Uterus (tissue), 4 donors: ENCODE measurements around the gene CCDC50. TPM values are rescaled to one million over a fixed set of nuclear protein-coding genes. Genes with fewer than 3 reads are reported as not detected.

Source experiments
- DNase-seq, 2 donors: peaks; one replicate each; pipeline ENCODE4 v3.0.0-alpha.2; 2019 to 2020
- H3K27ac ChIP-seq, 2 donors: fragments of 200-600 bp; sonication (generic); 1 replicate in 1 of 2; 2 replicates in 1 of 2; pipeline ENCODE4 v1.5.1; 2016 to 2018
- H3K27me3 ChIP-seq, 2 donors: fragments of 200-600 bp; sonication (generic); one replicate each; pipeline ENCODE4 v1.5.1; 2018 to 2019; ENCODE audit warnings: control low read depth in 1 of 2
- H3K36me3 ChIP-seq, 2 donors: fragments of 200-600 bp; sonication (generic); one replicate each; pipeline ENCODE4 v1.5.1; 2019; ENCODE audit warnings: control low read depth in 1 of 2
- H3K4me1 ChIP-seq, 2 donors: fragments of 200-600 bp; sonication (generic); one replicate each; pipeline ENCODE4 v1.5.1; 2018 to 2019; ENCODE audit warnings: control low read depth in 1 of 2
- H3K4me3 ChIP-seq, 2 donors: fragments of 200-600 bp; sonication (generic); 1 replicate in 1 of 2; 2 replicates in 1 of 2; pipeline ENCODE4 v1.5.1; 2018 to 2019; ENCODE audit warnings: mild to moderate bottlenecking in 1 of 2
- H3K9me3 ChIP-seq, 2 donors: fragments of 200-600 bp; sonication (generic); one replicate each; pipeline ENCODE4 v1.5.1; 2019; ENCODE audit warnings: control low read depth in 1 of 2
- CTCF ChIP-seq, 4 experiments: fragments of 200-600 bp in 2 of 4; fragments of 450-650 bp in 2 of 4; sonication (generic) in 2 of 4; IDR thresholded peaks; one replicate each; pipeline ENCODE4 v1.5.1; 2016 to 2019; ENCODE audit warnings: antibody characterized with exemption in 4 of 4, mild to moderate bottlenecking in 2 of 4, moderate library complexity in 1 of 4
- POLR2A ChIP-seq, 2 donors: fragments of 450-650 bp; IDR thresholded peaks; one replicate each; pipeline ENCODE4 v1.6.1; 2016; ENCODE audit warnings: antibody characterized with exemption in 2 of 2, mild to moderate bottlenecking in 1 of 2, moderate library complexity in 1 of 2
- intact Hi-C: fragments of 100-400 bp; cut with DNase I; formaldehyde crosslinking; loops from one replicate; pipeline ENCODE4 v1.15.1; 2023; ENCODE audit warnings: low total_unique reads
- total RNA-seq, 4 donors: library from RNA; depleted of rRNA in 3 of 4; stranded (reverse); fragments of >200 nt in 3 of 4; gene quantifications; one replicate each; pipeline versions ENCODE4 v1.1.0 to v1.2.4, GENCODE V29; 2014 to 2023
- donor health status: DM: yes; HTN: yes; CAD: no.

The CCDC50 gene
- total RNA-seq, 4 donors from 2014 or later, result 68.4 to 342 (median 96.1) TPM

- intact Hi-C loops, result no loop called here
- Histone ChIP-seq H3K4me1 (no peaks in the 10 kb centered on the region), H3K27ac (no peak overlapping the region), H3K9me3 (no peaks in the 10 kb centered on the region), H3K27me3 (no peaks in the 10 kb centered on the region), H3K4me3 (no peak overlapping the region), H3K36me3 (no peaks in the 10 kb centered on the region)
- TF ChIP-seq CTCF (IDR thresholded peaks at IDR 0.05) (no peak), POLR2A (IDR thresholded peaks at IDR 0.05) (no peak)
- no peak for DNase-seq
These were observed 104.8 kb downstream of the CCDC50 start for GRCh38 chr3:191434024-191434423.

GRCh38 chr3:191435981-191436380, 106.8 kb downstream of the CCDC50 start:
- intact Hi-C loops, result no loop called here
- Histone ChIP-seq H3K4me1 (no peaks in the 10 kb centered on the region), H3K36me3 (no peaks in the 10 kb centered on the region), H3K27ac (no peak overlapping the region), H3K27me3 (no peaks in the 10 kb centered on the region), H3K4me3 (no peak overlapping the region), H3K9me3 (no peaks in the 10 kb centered on the region)
- no peak for TF ChIP-seq POLR2A (IDR thresholded peaks at IDR 0.05)
- no peak for TF ChIP-seq CTCF (IDR thresholded peaks at IDR 0.05)
- no peak for DNase-seq

GRCh38 chr3:191438150-191438814, 109.1 kb downstream of the CCDC50 start:
- no peak for DNase-seq
- H3K4me3 ChIP-seq, result no peak overlapping the region
- no peaks in the 10 kb centered on the region for H3K4me1 ChIP-seq
- no peaks in the 10 kb centered on the region for H3K9me3 ChIP-seq
- no peak for TF ChIP-seq POLR2A (IDR thresholded peaks at IDR 0.05)
- TF ChIP-seq CTCF (IDR thresholded peaks at IDR 0.05), result no peak
- intact Hi-C loops, result no loop called here
- H3K36me3 ChIP-seq, result no peaks in the 10 kb centered on the region
- no peaks in the 10 kb centered on the region for H3K27me3 ChIP-seq
- H3K27ac ChIP-seq, result no peak overlapping the region

- Histone ChIP-seq H3K9me3 (no peaks in the 10 kb centered on the region), H3K36me3 (no peaks in the 10 kb centered on the region), H3K27me3 (no peaks in the 10 kb centered on the region), H3K27ac (no peak overlapping the region), H3K4me1 (no peaks in the 10 kb centered on the region), H3K4me3 (no peak overlapping the region)
- no peak for DNase-seq
- intact Hi-C loops, result no loop called here
- TF ChIP-seq CTCF (IDR thresholded peaks at IDR 0.05), result no peak
These were observed 111.3 kb downstream of the CCDC50 start for GRCh38 chr3:191440532-191440931.

GRCh38 chr3:191441687-191442086, 112.5 kb downstream of the CCDC50 start:
- Histone ChIP-seq H3K36me3 (no peaks in the 10 kb centered on the region), H3K27me3 (no peaks in the 10 kb centered on the region), H3K4me3 (no peak overlapping the region), H3K27ac (no peak overlapping the region), H3K4me1 (no peaks in the 10 kb centered on the region), H3K9me3 (no peaks in the 10 kb centered on the region)
- TF ChIP-seq POLR2A (IDR thresholded peaks at IDR 0.05) (no peak), CTCF (IDR thresholded peaks at IDR 0.05) (no peak)
- DNase-seq, result no peak
- intact Hi-C loops, result no loop called here
